Naive B cell (primary cell): ENCODE measurements around the gene ZNF33A. TPM values are rescaled to one million over a fixed set of nuclear protein-coding genes. Genes with fewer than 3 reads are reported as not detected.
"Not testable (repeated sequence)": the region's sequence is repeated elsewhere in the genome, so short reads cannot be mapped to it uniquely, and the experiment has no call there.

ENCODE experiments used
- ATAC-seq, 2 donors: fragments of 150-1000 bp; cut with Tn5 transposase; 2 replicates each; pipeline ENCODE4 v1.10.0; 2021; ENCODE audit warnings: low read depth in 2 of 2, mild to moderate bottlenecking in 2 of 2, moderate library complexity in 2 of 2
- DNase-seq: peaks from one replicate; pipeline ENCODE4 v3.0.0; 2022
- H3K27ac Mint-ChIP-seq, 6 donors: one replicate each; pipeline ENCODE4 v1.8.0; 2020 to 2022; ENCODE audit warnings: mild to moderate bottlenecking in 6 of 6, mixed read lengths in 6 of 6, moderate library complexity in 5 of 6, inconsistent platforms in 2 of 6
- H3K27me3 Mint-ChIP-seq, 3 donors: one replicate each; pipeline ENCODE4 v1.8.0; 2021 to 2022; ENCODE audit warnings: mixed read lengths in 3 of 3, mild to moderate bottlenecking in 1 of 3
- H3K36me3 Mint-ChIP-seq, 2 donors: one replicate each; pipeline ENCODE4 v1.8.0; 2020 to 2022; ENCODE audit warnings: mixed read lengths in 2 of 2, inconsistent platforms in 1 of 2, mild to moderate bottlenecking in 1 of 2
- H3K4me1 Mint-ChIP-seq, 3 donors: one replicate each; pipeline ENCODE4 v1.8.0; 2020 to 2022; ENCODE audit warnings: mixed read lengths in 3 of 3, inconsistent platforms in 1 of 3, mild to moderate bottlenecking in 1 of 3, moderate library complexity in 1 of 3
- H3K4me3 Mint-ChIP-seq, 8 donors: one replicate each; pipeline ENCODE4 v1.8.0; 2020 to 2022; ENCODE audit warnings: mild to moderate bottlenecking in 8 of 8, mixed read lengths in 8 of 8, moderate library complexity in 8 of 8, inconsistent platforms in 2 of 8
- H3K9me3 Mint-ChIP-seq, 7 donors: one replicate each; pipeline ENCODE4 v1.8.0; 2020 to 2022; ENCODE audit warnings: mixed read lengths in 7 of 7, mild to moderate bottlenecking in 5 of 7, inconsistent platforms in 2 of 7, moderate library complexity in 1 of 7
- polyA plus RNA-seq, 6 donors: library from polyadenylated mRNA; unstranded; fragments of 300-500 nt; fragmentation: Illumina TruSeq; gene quantifications; one replicate each; pipeline ENCODE4 v1.2.3, GENCODE V29; 2021; ENCODE audit warnings: low read depth in 6 of 6

ZNF33A gene
- polyA plus RNA-seq, 6 donors from 2014 or later: 17.4 to 31.1 (median 24.9) TPM

DNA sequence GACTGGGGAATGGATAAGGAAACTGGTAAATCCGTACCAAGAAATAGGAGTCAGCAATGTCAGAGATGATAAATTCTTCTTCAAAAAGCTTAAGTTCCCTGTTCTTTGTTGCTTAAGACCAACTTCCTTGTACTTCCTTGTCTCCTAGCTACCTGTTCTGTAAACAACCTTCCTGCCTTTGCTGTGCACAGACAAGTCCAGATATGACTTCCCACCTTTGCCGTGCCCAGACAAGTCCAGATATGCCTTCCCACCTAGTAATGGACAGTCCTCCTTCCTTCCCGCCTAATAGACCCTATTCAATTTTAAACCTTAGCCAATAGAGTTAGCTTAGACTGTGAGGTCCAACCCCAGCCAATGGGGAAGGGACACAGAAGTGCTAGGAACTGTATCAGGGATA, 2.5 kb upstream of the ZNF33A start:
- DNase-seq: no peak

DNA sequence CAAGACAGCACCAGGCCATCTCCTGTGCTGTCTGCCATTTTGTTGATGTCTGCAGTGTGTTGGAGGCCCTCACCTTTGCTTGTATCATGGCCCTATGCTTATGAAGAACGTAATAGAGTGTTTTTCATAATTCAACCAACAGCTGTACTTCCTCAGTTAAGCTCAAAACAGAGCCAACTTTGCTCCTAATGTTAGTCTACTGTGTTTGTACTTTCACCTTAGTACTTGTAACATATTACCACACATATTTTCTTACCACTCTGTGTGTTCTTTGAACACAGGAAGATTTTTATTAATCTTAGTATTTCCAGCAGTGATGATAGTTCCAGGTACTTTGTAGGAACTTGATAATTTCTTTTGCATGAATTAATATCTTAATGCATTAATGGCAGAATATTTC, 5.9 kb downstream of the ZNF33A start:
- H3K27me3 Mint-ChIP-seq: no peaks in the 10 kb centered on the region
- H3K4me3 Mint-ChIP-seq: no peak overlapping the region
- H3K36me3 Mint-ChIP-seq: peaks cover 32 to 55% of the 10 kb centered on the region in 2 donors
- peaks cover 27 to 39% (median 36%) of the 10 kb centered on the region in 3 donors for H3K4me1 Mint-ChIP-seq
- H3K27ac Mint-ChIP-seq: no peak overlapping the region
- H3K9me3 Mint-ChIP-seq: peaks cover 0 to 19% (median 7%) of the 10 kb centered on the region in 7 donors
- DNase-seq: no peak
- no peak for ATAC-seq

More for the DNA sequence above, 2.5 kb upstream of the ZNF33A start:
- Mint-ChIP-seq H3K4me1 (peaks cover 12 to 31% (median 31%) of the 10 kb centered on the region in 3 donors), H3K27ac (peak overlapping the region in 2 of 6 donors; percentile 20 to 84), H3K27me3 (no peaks in the 10 kb centered on the region), H3K9me3 (peaks cover 0 to 2% (median 0%) of the 10 kb centered on the region in 7 donors), H3K36me3 (no peaks in the 10 kb centered on the region), H3K4me3 (peak overlapping the region in 3 of 8 donors; percentile 40 to 68 (median 43))
- no peak for ATAC-seq

DNA sequence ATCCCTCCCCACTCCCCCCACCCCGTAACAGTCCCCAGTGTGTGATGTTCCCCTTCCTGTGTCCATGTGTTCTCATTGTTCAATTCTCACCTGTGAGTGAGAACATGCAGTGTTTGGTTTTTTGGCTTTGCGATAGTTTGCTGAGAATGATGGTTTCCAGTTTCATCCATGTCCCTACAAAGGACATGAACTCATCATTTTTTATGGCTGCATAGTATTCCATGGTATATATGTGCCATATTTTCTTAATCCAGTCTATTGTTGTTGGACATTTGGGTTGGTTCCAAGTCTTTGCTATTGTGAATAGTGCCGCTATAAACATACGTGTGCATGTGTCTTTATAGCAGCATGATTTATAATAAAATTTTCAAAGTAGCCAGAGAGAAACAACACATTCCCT, 8.6 kb downstream of the ZNF33A start:
- H3K27me3 Mint-ChIP-seq, DNase-seq, ATAC-seq: not testable (repeated sequence)
- Mint-ChIP-seq H3K4me3 (peak overlapping the region in 1 of 8 donors; percentile 2), H3K27ac (peak overlapping the region in 3 of 6 donors; percentile 59 to 84 (median 62)), H3K36me3 (peaks cover 46 to 62% of the 10 kb centered on the region in 2 donors), H3K9me3 (peaks cover 0 to 19% (median 7%) of the 10 kb centered on the region in 7 donors), H3K4me1 (peaks cover 20 to 23% (median 21%) of the 10 kb centered on the region in 3 donors)

- Mint-ChIP-seq H3K4me1 (peaks cover 24 to 29% (median 25%) of the 10 kb centered on the region in 3 donors), H3K27ac (peak overlapping the region in 5 of 6 donors; percentile 41 to 91 (median 84)), H3K27me3 (no peaks in the 10 kb centered on the region), H3K9me3 (peaks cover 3 to 7% (median 5%) of the 10 kb centered on the region in 7 donors), H3K4me3 (no peak overlapping the region), H3K36me3 (peaks cover 62 to 67% of the 10 kb centered on the region in 2 donors)
- ATAC-seq (peak; percentile 51 to 56), DNase-seq (no peak)
These were observed 14.8 kb downstream of the ZNF33A start for GRCh38 chr10:38025283-38025682.

DNA sequence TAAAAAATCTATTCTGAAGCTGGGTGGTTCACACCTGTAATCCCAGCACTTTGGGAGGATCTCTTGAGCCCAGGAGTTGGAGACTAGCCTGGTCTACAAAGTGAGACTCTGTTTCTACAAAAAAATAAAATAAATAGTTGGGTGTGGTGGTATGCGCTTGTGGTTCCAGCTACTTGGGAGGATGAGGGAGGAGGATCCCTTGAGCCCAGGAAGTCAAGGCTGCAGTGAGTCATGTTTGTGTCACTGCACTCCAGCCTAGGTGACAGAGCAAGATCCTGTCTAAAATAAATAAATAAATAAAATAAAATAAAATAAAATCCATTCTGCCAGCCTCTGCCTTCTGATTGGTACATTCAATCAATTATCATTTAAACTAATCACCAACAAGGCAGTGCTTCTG, 17.5 kb downstream of the ZNF33A start:
- H3K4me1 Mint-ChIP-seq: peaks cover 26 to 29% (median 29%) of the 10 kb centered on the region in 3 donors
- DNase-seq (no peak), ATAC-seq (no peak)
- H3K4me3 Mint-ChIP-seq: no peak overlapping the region
- no peaks in the 10 kb centered on the region for H3K27me3 Mint-ChIP-seq
- H3K27ac Mint-ChIP-seq: peak overlapping the region in 2 of 6 donors; percentile 33 to 67
- peaks cover 3 to 7% (median 4%) of the 10 kb centered on the region in 7 donors for H3K9me3 Mint-ChIP-seq
- peaks cover 51 to 55% of the 10 kb centered on the region in 2 donors for H3K36me3 Mint-ChIP-seq

GRCh38 chr10:38032886-38033285, 22.4 kb downstream of the ZNF33A start:
- peaks cover 27 to 38% of the 10 kb centered on the region in 2 donors for H3K36me3 Mint-ChIP-seq
- peak overlapping the region in 1 of 6 donors; percentile 46 for H3K27ac Mint-ChIP-seq
- no peak for ATAC-seq
- no peak overlapping the region for H3K4me3 Mint-ChIP-seq
- no peaks in the 10 kb centered on the region for H3K27me3 Mint-ChIP-seq
- DNase-seq: no peak
- H3K9me3 Mint-ChIP-seq: peaks cover 0 to 3% (median 0%) of the 10 kb centered on the region in 7 donors
- H3K4me1 Mint-ChIP-seq: peaks cover 13 to 19% (median 17%) of the 10 kb centered on the region in 3 donors

GRCh38 chr10:38038107-38038931, 27.8 kb downstream of the ZNF33A start:
- DNase-seq (no peak), ATAC-seq (peak; percentile 82 to 93)
- Mint-ChIP-seq H3K9me3 (peaks cover 0 to 12% (median 2%) of the 10 kb centered on the region in 7 donors), H3K4me3 (peak overlapping the region in 6 of 8 donors; percentile 9 to 78 (median 70)), H3K27ac (peak overlapping the region; percentile 80 to 98 (median 94)), H3K27me3 (no peaks in the 10 kb centered on the region), H3K4me1 (peaks cover 18 to 39% (median 34%) of the 10 kb centered on the region in 3 donors), H3K36me3 (peaks cover 23 to 28% of the 10 kb centered on the region in 2 donors)

- Mint-ChIP-seq H3K27me3 (no peaks in the 10 kb centered on the region), H3K36me3 (peaks cover 28 to 33% of the 10 kb centered on the region in 2 donors), H3K4me1 (peaks cover 18 to 43% (median 39%) of the 10 kb centered on the region in 3 donors), H3K4me3 (peak overlapping the region in 4 of 8 donors; percentile 56 to 78 (median 71)), H3K9me3 (peaks cover 0 to 12% (median 2%) of the 10 kb centered on the region in 7 donors), H3K27ac (peak overlapping the region; percentile 80 to 98 (median 94))
- ATAC-seq (no peak), DNase-seq (no peak)
These were observed 28.4 kb downstream of the ZNF33A start for GRCh38 chr10:38038932-38039245.

GRCh38 chr10:38043516-38043915, 33.0 kb downstream of the ZNF33A start:
- Mint-ChIP-seq H3K4me1 (peaks cover 24 to 50% (median 30%) of the 10 kb centered on the region in 3 donors), H3K4me3 (no peak overlapping the region), H3K27ac (no peak overlapping the region), H3K36me3 (peaks cover 42 to 59% of the 10 kb centered on the region in 2 donors), H3K27me3 (no peaks in the 10 kb centered on the region), H3K9me3 (peaks cover 0 to 15% (median 6%) of the 10 kb centered on the region in 7 donors)
- ATAC-seq (no peak), DNase-seq (no peak)

DNA sequence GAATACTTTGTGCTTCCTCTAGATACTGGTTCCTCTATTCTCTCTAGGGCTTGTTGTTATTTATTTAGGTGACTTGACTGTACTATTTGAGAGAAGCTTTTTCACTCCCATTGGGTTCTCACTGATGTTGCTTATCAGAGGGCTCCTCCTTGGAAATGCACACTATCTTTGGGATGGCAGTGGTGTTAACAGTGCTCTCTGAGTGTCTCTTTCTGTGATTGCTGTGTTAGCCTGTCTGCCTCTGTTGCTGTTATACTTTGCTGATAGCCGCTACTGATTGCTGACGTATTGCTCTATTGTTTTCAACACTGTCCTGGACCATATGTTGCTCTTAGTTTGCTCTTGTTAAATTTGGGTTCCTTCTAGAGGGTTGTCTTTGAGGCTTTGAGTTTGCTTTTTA, 34.7 kb downstream of the ZNF33A start:
- peak overlapping the region in 1 of 6 donors; percentile 58 for H3K27ac Mint-ChIP-seq
- peaks cover 16 to 41% (median 17%) of the 10 kb centered on the region in 3 donors for H3K4me1 Mint-ChIP-seq
- ATAC-seq (no peak), DNase-seq (no peak)
- H3K36me3 Mint-ChIP-seq: peaks cover 45 to 60% of the 10 kb centered on the region in 2 donors
- no peaks in the 10 kb centered on the region for H3K27me3 Mint-ChIP-seq
- no peak overlapping the region for H3K4me3 Mint-ChIP-seq
- H3K9me3 Mint-ChIP-seq: peaks cover 2 to 23% (median 7%) of the 10 kb centered on the region in 7 donors

DNA sequence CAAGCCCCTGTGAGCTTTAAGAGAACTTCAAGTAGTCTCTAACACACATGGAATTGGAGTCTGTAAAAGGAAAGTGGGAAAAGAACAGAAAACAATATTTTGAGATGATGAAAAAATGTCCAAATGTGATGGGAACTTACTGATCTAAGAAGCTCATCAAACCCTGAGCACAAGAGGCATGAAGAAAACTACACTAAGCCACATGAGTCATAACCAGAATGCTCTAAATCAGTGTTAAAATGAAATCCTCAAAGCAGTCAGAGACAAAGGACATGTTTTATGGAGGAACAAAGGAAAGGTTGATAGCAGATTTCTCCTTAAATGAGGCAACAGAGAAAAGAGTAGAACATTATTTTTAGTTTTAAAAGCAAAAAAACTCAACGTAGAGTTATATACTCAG, 37.2 kb downstream of the ZNF33A start:
- Mint-ChIP-seq H3K9me3 (peaks cover 4 to 31% (median 14%) of the 10 kb centered on the region in 7 donors), H3K27ac (peak overlapping the region in 2 of 6 donors; percentile 15 to 30), H3K36me3 (peaks cover 57 to 61% of the 10 kb centered on the region in 2 donors), H3K27me3 (no peaks in the 10 kb centered on the region), H3K4me1 (peaks cover 9 to 31% (median 13%) of the 10 kb centered on the region in 3 donors), H3K4me3 (no peak overlapping the region)
- DNase-seq (no peak), ATAC-seq (no peak)

DNA sequence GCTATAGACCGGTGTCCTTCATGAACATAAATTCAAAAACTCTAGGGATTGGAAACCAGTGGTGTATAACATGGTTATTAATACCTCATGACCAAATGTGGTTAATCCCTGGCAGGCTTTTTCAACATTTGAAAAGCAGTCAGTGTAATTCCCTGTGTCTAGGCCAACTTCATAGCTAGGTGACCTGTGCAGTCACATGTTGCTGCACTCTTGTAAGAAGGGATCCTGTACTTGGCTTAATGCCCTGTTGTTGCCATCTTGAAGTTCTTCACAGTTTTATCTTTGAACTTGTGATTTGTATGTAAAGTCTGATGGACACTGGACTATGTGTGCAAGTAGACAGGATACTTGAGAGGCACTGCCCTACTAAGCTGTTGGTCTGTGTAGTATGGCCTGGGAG, 39.7 kb downstream of the ZNF33A start:
- Mint-ChIP-seq H3K4me1 (peaks cover 0 to 19% (median 10%) of the 10 kb centered on the region in 3 donors), H3K27me3 (no peaks in the 10 kb centered on the region), H3K27ac (no peak overlapping the region), H3K36me3 (peaks cover 71 to 75% of the 10 kb centered on the region in 2 donors), H3K9me3 (peaks cover 17 to 55% (median 36%) of the 10 kb centered on the region in 7 donors), H3K4me3 (no peak overlapping the region)
- DNase-seq (no peak), ATAC-seq (no peak)

DNA sequence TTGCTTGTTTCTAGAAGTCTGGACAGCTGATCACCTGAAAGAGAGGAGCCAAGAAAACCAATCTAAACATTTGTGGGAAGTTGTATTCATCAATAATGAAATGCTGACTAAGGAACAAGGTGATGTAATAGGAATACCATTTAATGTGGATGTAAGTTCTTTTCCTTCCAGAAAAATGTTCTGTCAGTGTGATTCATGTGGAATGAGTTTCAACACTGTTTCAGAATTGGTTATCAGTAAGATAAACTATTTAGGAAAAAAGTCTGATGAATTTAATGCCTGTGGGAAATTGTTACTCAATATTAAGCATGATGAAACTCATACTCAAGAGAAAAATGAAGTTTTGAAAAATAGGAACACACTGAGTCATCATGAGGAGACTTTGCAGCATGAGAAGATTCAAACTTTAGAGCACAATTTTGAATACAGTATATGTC, 43.9 kb downstream of the ZNF33A start:
- Mint-ChIP-seq H3K36me3 (peaks cover 77 to 81% of the 10 kb centered on the region in 2 donors), H3K9me3 (peaks cover 16 to 75% (median 62%) of the 10 kb centered on the region in 7 donors), H3K4me3 (no peak overlapping the region), H3K4me1 (peaks cover under 1 to 4% (median 3%) of the 10 kb centered on the region in 3 donors), H3K27ac (peak overlapping the region in 1 of 6 donors; percentile 6), H3K27me3 (no peaks in the 10 kb centered on the region)
- DNase-seq (no peak), ATAC-seq (no peak)
